CD4-positive, alpha-beta T cell treated with Interleukin-2 at 100 ng/mL for 4 hours (primary cell): ENCODE measurements around the gene IP6K2.
"Not testable (repeated sequence)": the region's sequence is repeated elsewhere in the genome, so short reads cannot be mapped to it uniquely, and the experiment has no call there.

Source experiments
- DNase-seq: peaks from one replicate; pipeline ENCODE4 v3.0.0-alpha.2; 2020; ENCODE audit warnings: low spot score

IP6K2 gene

DNA sequence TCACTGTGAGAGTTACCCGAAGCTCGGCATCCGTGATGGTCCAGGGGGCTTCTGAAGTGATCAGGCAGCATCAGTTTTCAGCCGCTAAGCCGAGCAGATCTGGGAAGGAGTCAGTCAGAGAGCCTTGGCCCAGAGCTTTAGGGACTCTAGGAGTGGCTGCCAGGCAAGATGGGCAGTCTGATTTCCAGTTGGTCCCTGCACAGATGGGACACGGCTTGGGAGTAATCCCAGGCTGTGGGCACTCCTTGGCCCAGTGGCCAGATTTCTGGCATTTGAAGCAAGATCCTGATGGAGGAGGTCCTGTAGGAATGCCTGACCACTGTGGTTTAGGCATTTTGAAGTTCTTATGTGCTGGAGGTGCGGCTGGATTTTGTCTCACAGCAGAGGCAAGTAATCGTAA, 10.5 kb upstream of the IP6K2 start:
- DNase-seq, result no peak

DNA sequence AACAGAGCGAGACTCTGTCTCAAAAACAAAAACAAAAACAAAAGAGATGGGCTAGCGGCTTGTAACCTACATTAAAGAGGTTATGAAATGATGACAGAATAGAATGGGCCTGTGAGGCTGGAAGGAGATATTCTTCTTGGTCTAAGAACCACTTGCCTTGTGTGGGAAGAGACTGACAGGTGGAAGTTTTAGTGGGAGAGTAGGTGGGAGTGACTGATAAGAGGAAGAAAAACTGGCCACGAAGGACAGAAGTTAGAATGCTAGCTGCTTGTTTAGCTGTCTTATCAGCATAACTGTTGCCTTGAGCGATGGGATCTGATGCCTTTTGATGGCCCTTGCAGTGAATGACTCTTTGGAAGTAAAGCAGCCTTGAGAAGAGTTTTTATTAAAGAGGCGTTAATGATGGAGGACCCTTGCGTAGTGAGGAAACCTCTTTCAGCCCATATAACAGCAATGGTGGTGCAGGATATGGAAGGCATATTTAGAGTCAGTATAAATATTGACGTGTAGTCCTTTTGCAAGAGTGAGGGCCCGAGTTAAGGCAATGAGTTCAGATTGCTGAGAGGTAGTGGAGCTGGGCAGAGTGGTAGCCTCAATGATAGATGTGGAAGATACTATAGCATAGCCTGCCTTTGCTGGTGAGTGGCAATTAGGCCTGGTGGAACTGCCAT, 8.3 kb upstream of the IP6K2 start:
- DNase-seq, result not testable (repeated sequence)

DNA sequence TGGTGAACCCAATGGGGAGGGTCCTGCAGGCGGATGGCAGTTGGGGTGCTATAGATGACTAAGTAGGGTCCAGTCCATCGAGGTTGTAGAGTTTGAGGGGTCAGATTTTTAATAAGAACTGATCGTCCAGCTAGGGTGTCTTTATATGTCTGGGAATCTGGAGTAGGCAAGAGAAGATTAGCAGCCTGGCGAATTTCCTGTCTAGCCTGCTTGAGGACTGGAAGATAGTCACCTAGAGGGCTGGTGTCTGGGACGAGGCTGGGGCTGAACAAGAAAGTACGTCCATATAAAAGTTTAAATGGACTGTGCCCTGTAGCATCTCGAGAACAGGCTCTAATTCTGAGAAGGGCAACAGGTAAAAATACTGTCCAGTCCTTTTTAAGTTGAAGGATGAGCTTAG, 6.7 kb upstream of the IP6K2 start:
- DNase-seq, result no peak

DNA sequence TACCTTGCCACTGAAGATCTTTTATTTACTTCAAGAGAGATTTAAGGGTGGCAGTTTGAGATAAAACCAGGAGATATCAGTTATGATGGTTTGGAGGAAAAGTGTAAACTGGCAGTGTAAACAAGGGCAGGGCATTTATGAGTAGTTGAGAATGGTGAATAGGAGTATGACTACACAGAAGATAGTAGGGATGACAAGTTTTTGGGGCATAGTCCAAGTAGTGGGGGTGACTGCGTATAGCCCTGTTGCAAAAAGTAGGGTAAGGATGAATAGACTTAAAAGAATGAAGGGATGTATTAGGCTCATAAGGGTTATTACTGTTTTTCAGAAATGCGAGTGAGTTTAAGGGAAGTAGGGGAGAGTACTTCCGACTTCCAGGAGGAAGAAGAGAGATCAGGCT, 6.3 kb upstream of the IP6K2 start:
- DNase-seq, result not testable (repeated sequence)

DNA sequence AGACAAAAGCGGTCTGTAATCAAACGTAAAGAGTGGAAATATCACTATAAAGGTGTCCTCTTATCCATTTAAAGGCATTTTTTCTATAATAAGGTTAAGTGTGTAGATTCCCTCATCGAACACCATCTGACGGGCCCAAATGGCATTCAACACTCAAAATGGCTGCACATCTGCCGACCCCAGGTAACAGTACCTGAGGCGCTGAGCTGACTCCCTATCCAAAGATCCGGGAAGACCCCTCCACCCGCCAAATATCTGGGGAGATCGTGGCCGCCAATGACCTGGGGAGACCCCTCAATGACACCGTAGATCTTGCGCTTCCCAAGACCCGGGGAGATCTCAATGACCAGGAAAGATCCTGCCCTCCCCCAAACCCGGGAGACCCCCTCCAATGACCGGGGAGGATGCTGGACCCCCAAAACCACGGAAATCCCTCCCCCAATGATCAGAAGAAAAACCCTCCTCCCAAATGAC, 476 bp downstream of the IP6K2 start:
- peak; percentile 22 for DNase-seq

DNA sequence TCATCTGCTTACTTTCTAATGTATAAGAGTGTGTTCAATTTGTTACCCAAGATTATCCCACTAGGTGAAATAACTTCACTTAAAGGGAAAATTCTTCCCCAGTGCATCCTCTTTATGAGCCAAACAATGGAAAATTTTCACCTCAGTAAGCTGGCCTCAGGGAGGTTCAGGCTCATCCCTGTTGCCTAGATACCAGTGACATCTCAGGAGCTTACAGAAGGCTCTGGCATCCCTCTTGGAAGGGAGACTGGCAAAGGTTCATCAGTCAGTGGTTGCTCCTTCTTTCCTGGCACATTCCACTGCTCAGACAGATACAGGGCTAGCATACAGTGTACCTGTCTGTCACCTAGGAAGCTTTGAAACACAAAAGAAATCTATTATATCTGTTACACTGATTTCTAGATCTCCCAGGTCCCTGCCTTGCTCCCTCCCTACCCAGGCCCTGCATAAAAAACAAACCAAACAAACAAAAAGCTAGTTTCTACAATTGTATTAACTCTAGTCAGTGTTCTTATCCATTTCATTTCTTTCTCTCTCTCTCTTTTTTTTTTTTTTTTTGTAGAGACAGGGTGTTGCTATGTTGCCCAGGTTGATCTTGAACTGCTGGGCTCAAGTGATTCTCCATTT, 1.7 kb downstream of the IP6K2 start:
- no peak for DNase-seq

DNA sequence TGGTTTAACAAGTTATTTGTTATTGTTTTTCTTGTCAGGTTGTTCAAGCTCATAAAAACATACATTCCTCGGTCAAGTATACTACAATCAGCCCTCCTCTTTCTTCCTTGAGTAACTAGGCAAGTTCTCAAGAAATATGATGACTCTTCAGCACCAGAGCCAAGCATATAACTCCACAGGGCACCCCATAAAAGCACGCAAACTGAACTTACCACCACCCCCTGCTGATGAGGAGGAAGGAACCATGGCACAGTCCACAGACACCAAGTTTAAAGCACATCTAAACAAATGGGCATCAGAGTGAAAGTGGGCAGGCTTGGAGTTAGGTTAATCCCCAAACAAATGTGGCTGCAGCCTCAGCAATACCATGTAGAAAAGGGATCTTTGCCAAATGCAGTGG, 5.3 kb downstream of the IP6K2 start:
- DNase-seq, result no peak

DNA sequence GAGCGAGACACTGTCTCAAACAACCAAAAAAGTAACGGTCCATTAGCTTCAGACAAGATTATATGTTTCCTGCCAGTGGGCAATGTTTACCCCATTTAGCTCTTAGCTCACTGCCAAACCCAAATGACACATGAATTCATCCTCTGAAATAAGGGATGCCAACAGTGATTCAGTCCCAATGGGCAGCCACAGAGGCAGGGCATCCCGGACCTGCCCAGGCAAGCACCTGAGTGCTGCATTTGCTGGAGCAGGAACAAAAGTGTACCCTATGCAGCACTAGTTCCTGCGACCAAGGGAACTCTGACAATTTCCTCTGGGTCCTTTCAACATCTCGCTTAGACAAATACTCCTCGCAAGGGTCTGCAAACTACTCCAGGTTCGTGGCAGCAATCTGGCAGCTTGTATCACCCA, 8.0 kb downstream of the IP6K2 start:
- no peak for DNase-seq

DNA sequence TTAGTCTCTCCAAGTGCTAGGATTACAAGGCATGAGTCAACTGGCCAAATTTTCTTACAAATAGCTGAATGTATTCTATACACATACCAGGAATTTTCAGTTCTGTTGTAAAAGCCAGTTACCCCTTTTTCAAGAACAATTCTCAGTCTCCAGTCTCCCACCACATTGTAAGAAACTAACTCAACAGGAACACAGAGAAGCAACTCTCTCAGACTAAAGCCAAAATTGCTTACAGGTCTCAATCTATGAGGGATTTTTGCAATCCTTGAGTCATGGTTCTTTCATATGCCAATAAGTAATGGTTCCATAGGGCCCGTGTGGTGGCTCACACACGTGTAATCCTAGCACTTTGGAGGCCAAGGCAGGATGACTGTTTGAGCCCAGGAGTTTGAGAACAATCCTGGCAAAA, 8.5 kb downstream of the IP6K2 start:
- DNase-seq, result no peak

DNA sequence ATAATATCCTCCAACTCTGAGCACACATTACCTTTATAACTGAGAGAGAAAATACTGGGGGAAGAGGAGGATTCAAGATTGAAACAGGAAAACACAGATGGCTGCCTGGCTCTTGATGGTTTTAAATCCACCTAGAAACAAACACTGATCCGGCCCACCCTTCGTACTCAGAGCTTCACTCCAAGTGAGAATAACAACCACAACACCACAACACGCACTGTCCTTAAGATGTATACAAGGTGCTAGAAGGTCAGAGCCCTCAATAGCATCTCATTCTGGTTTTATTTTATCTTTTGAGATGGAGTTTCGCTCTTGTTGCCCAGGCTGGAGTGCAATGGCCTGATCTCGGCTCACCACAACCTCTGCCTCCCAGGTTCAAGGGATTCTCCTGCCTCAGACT, 9.9 kb downstream of the IP6K2 start:
- DNase-seq, result no peak

DNA sequence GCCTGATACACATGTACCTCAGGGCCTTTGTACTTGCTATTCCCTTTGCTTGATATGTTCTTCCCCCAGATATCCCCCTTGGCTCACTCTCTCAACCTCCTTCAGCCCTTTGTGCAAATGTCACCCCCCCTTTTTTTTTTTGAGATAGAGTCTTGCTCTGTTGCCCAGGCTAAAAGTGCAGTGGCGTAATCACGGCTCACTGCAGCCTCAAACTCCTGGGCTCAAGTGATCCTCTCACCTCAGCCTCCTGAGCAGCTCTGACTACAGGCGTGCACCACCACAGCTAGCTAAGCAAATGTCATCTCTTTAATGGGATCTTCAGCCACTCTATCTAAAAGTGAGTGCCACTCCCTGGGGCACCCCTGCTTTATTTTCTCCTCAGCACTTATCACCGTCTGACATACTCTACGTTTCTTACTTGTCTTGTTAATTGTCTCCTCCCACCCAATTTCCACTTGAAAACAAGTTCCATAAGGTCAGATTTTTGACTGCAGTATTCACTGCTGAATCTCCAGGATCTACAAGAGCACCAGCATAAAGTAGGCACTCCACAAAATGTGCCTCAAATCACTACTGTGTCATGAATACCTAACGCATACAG, 14.6 kb downstream of the IP6K2 start:
- no peak for DNase-seq

DNA sequence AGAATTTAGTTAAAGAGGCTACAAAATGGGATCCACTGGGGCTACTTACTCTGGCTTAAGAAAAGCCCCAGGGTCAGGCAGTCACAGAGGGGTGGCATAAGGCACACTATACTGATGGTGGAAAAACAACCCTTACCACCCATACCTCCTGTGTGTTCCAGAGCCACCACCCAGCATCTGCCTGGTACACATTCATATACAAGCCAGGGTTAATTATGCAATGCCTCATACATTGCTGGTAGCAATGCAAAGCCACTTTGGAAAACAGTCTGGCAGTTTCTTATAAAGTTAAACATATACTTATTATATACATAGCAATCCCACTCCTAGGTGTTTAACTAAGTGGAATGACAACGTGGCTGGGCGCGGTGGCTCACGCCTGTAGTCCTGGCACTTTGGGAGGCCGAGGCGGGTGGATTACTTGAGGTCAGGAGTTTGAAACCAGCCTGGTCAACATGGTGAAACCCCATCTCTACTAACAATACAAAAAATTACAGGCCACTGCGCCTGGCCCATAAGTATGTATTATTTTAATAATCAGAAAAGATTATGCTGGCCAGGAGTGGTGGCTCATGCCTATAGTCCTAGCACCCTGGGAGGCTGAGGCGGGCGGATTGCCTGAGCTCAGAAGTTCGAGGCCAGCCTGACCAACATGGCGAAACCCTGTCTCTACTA, 16.2 kb downstream of the IP6K2 start:
- DNase-seq, result no peak

DNA sequence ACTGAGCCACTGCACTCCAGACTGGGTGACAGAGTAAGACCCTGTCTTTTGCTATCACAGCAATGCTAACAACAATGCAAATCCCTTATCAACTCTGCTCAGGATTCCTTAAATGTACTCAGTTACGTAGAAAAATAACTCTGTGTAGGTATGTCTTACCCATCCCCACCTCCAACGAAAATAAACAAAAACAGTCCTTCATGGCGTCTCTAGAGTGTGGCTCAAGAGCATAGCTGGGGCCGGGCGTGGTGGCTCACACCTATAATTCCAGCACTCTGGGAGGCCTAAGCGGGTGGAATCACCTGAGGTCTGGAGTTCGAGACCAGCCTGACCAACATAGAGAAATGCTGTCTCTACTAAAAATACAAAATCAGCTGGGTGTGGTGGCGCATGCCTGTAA, 18.1 kb downstream of the IP6K2 start:
- DNase-seq, result no peak

DNA sequence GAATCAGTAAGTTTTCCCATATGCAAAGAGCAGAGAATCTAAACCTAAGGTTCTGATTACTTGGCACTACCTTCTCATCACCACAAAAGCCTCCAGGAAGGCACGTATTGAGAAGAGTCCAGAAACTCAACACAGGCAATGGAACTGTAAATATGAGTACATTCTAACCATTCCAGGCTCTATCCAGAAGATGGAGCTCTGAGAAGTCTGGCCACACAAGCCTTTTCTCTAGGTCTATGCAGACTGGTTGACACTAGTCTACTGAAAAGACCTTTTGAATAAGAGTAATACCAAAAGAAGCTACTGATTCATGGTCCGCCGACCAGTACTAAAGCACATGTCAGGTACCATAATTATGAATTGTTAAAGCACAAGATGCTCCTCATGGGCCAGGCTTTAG, 19.1 kb downstream of the IP6K2 start:
- no peak for DNase-seq

DNA sequence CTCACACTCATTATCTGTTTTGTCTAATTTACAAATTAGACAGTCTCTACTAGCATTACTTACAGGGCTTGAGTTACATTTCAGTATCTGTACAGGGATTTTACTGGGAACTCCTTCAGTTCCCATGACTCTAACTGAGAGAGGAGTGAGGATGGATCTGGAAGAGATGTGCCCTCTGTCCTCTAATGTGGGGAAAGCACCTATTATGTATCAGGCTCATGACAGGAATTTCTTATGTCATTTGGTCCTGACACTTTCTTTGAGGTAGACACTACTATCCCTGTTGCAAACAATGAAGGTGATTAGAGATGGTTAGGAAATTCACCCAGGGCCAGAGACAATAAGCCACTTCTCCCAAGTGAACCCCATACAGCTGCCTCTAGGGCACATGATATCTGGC, 20.4 kb downstream of the IP6K2 start:
- no peak for DNase-seq

DNA sequence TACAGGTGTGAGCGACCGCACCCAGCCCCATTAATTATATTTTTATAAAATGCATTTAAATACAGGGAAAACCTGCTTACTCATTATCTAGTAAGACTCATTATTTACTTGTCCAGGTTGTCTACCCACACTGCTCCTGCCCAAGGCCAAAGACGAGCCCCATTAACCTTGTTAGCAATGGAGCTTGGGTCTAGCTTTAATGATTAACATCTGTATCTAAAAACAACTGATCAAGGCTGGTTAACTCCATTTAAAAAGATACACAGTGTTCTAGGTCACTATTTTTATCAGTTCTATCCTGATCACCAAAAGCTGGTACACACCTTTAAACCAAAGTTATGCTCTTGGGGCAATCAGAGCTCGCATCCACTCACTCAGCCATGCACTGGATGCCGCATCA, 20.9 kb downstream of the IP6K2 start:
- no peak for DNase-seq

DNA sequence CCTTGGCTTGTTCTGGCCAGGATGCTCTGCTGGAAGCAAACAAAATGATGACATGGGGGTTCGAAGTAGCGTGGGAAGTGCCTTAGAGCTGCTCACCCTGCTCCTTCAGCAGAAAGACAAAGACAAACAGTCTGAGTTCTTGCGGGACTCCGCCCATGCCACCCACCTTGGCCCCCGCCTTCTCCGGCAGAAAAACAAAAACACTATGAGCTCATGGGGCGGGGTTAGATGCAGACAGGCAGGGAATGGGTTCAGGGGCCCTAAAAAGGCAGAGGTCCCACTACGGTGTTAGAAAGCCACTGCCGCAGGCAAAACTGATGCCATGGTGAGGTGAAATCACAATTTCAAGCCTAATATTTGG, 21.6 kb downstream of the IP6K2 start:
- no peak for DNase-seq

DNA sequence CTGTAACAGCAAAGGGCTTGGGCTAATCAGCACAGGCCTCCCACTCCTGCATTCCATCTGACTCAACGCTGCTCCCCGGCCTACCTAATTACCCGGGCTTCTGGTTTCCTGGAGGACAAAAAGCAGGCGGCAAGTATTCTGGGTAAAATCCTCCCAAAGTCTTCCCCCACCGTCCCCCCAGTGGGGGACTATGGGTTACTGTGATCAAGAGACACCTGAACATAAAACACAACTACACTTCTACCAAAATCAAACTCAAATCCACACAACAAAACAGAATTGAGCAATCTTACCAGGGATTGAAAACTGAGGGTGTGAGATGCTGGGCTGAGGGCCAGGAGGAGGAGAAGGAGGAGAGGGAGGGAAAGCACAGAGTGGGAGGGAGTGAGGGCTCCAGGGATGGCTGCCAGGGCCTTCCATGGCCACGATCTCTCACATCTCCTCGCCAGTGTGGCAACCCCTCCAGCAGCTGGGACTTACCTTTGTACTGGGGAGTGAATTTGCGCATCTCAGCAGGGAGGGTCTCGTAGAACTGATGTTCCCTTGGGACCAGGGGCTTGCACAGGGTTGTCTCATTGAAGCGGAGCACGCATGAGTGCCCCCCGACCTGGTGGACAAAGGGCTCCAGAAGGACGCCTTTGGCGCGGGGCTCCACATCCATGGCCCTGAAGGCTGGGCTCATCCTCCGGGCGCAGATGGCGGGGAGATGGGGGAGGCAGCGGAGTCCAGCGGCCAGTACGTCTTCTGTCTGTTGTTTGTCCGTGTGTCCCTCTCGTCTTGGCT, 22.2 kb downstream of the IP6K2 start:
- DNase-seq, result no peak

DNA sequence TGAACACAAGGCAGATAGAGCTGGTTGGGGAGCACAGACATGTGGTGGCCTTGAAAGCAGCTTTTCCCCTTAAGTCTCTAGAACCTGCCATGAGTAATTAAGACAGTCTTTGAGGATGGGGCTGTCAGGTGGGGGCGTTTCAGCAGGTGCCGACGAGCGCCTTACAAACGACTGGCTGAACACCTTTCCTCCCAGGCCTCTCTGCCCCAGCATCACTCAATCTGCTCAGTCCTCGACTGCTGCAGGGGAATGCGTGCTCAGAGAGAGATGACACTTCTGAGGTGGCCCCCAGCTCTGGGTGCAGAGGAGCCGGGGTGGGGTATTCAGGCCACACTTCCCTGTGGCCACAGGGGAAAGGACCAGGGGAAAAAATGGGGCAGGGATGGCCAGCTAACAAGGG, 23.2 kb downstream of the IP6K2 start:
- DNase-seq, result no peak

DNA sequence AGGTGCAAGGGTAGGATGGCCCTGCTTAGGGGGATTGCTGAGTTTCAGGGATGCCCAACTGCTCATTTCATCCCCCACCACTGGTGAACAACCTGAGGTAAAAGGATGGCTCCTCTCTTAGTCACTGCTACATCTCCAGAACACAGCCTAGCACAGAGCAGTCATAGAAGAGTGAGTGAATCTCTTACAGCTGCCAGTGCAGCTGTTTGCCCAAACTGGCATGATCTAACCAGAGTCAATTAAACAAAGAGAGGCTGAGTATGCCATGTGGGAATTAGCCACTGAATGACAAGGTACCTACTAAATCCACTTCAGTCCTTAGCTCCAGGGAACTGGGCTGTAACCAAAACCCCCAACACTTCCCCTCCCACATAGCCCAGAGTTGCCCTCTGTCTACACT, 24.5 kb downstream of the IP6K2 start:
- DNase-seq, result no peak

DNA sequence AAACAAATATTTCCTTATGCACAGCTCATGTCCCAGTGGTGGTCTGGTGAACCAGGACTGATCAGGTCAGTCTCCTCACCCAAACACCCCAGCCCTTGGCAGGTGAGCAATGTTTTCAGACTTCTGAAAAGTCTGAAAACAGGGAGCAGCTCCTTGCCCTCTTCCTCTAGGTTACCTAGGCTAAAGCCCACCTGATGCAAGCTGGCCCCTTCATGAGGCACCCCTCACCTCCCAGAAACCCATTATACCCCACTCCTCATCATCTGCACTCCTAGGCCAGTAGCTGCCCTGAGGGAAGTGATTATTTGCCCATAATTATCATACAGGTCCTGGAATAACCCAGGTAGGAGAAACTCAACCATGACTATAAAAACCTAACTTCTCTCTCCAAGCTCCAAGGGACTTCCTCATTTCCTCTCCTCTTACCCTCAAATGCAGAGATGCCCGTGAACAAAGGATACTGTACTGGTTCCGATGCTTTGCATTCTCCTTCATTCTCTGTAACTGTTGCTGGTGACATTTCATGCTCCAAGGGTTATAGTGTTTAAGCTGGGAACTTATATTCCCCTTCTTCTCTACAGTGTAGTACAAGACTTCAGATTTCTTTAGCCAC, 26.1 kb downstream of the IP6K2 start:
- DNase-seq, result no peak

DNA sequence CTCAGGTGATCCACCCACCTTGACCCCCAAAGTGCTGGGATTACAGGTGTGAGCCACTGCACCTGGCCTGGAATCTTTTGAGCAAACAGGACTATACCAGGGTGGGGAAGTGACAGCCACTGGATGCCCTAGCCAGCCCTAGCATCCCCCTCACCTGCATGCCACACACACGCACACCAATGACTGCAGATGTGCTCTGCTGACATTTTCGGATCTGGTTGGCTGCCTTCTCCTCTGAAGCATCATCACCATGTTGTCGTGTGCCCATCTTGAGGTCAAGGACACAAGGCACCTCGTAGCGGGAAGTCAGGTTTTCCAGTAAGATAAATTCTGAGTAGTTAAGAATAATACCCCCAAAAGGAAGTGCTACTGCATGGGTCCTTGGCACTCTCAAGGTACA, 27.6 kb downstream of the IP6K2 start:
- DNase-seq, result no peak
